HepG2 (cell line): ENCODE measurements around the gene KRCC1. TPM values are rescaled to one million over a fixed set of nuclear protein-coding genes. Genes with fewer than 3 reads are reported as not detected.

Experiments used
- ARID5B ChIP-seq: IDR thresholded peaks from 2 replicates; pipeline ENCODE4 v1.4.0; 2020; ENCODE audit warnings: mild to moderate bottlenecking, missing genetic modification reagents
- ARNTL ChIP-seq: sonication (generic); formaldehyde crosslinking; IDR thresholded peaks from 2 replicates; pipeline ENCODE4 v1.4.0; 2020; ENCODE audit warnings: mild to moderate bottlenecking, missing genetic modification reagents
- GMEB1 ChIP-seq: sonication (generic); formaldehyde crosslinking; IDR thresholded peaks from 2 replicates; pipeline ENCODE4 v1.5.1; 2020; ENCODE audit warnings: missing genetic modification reagents, mild to moderate bottlenecking, borderline replicate concordance
- KLF16 ChIP-seq, 2 experiments: sonication (generic) in 1 of 2; formaldehyde crosslinking in 1 of 2; IDR thresholded peaks; 2 replicates each; pipeline versions ENCODE4 v1.6.1 to v1.8.0; 2016 to 2023; ENCODE audit warnings: missing genetic modification reagents in 2 of 2, missing compliant biosample characterization in 1 of 2
- MYC ChIP-seq: sonication (generic); formaldehyde crosslinking; IDR thresholded peaks from 2 replicates; pipeline ENCODE4 v1.9.0; 2021; ENCODE audit warnings: missing genetic modification reagents, borderline replicate concordance
- ZKSCAN5 ChIP-seq: sonication (generic); formaldehyde crosslinking; IDR thresholded peaks from 2 replicates; pipeline ENCODE4 v1.5.1; 2020; ENCODE audit warnings: mild to moderate bottlenecking, missing genetic modification reagents
- ZNF101 ChIP-seq: sonication (generic); formaldehyde crosslinking; IDR thresholded peaks from 2 replicates; pipeline ENCODE4 v1.4.0; 2020; ENCODE audit warnings: mild to moderate bottlenecking, low read depth, missing genetic modification reagents, borderline replicate concordance
- ZNF441 ChIP-seq: sonication (generic); formaldehyde crosslinking; IDR thresholded peaks from 2 replicates; pipeline ENCODE4 v1.7.0; 2021; ENCODE audit warnings: missing genetic modification reagents, borderline replicate concordance
- ZNF782 ChIP-seq: sonication (generic); formaldehyde crosslinking; IDR thresholded peaks from 2 replicates; pipeline ENCODE4 v1.4.0; 2020; ENCODE audit warnings: missing genetic modification reagents, mild to moderate bottlenecking, borderline replicate concordance
- ZNF788 ChIP-seq: sonication (generic); formaldehyde crosslinking; IDR thresholded peaks from 2 replicates; pipeline ENCODE4 v1.5.0; 2020; ENCODE audit warnings: mild to moderate bottlenecking, missing genetic modification reagents, borderline replicate concordance
- polyA plus RNA-seq, 8 experiments: library from polyadenylated mRNA; depleted of rRNA in 3 of 8; stranded (reverse) in 7 of 8; unstranded in 1 of 8; fragments of >200 nt; fragmentation: Illumina TruSeq in 4 of 8; extraction: Trizol in 4 of 8; gene quantifications; 2 replicates each; pipeline versions ENCODE4 v1.2.1 to v1.2.3, GENCODE V29; 2011 to 2016; ENCODE audit warnings: low read depth in 4 of 8, missing spikeins in 1 of 8, mixed read lengths in 1 of 8; ENCODE audit not compliant: insufficient read depth in 1 of 8
- total RNA-seq, 5 experiments: library from RNA; depleted of rRNA; stranded (reverse); fragments of >200 nt; fragmentation: Illumina TruSeq; extraction: Trizol; gene quantifications; 2 replicates each; pipeline ENCODE4 v1.2.3, GENCODE V29; 2016; ENCODE audit warnings: low read depth in 1 of 5

KRCC1 gene
- total and polyA plus RNA-seq, 2 of the 13 experiments (the other 11 are each of a cell fraction or from before 2014, with no cell fraction given): 6.5 to 7.7 TPM

- TF ChIP-seq KLF16 (CRISPR knock-in tag; IDR thresholded peaks at IDR 0.05) (no peak), ZNF441 (CRISPR knock-in tag) (no peak), ARNTL (CRISPR knock-in tag) (no peak), ZKSCAN5 (CRISPR knock-in tag) (no peak), ZNF101 (CRISPR knock-in tag) (no peak), MYC (no peak), ZNF782 (CRISPR knock-in tag) (no peak), ZNF788 (CRISPR knock-in tag) (no peak), ARID5B (CRISPR knock-in tag) (peak; percentile 82), GMEB1 (no peak)
Observed at GRCh38 chr2:88059979-88060906, 4.7 kb upstream of the KRCC1 start (continued).
